ENCODE measurements around the gene SNTA1. TPM values are rescaled to one million over a fixed set of nuclear protein-coding genes. Genes with fewer than 3 reads are reported as not detected.
"Not testable (repeated sequence)": the region's sequence is repeated elsewhere in the genome, so short reads cannot be mapped to it uniquely, and the experiment has no call there.

The SNTA1 gene
- total RNA-seq, 1 experiment from 2014 or later: 7.6 TPM

GRCh38 chr20:33437141-33437911 is 6.2 kb downstream of the SNTA1 start:
- BruUV-seq (replicated peaks): no TSS peak
- Mint-ChIP-seq H3K4me1 (ENCODE audit: low read depth, unreplicated experiment) (no peaks in the 10 kb centered on the region), H3K27ac (ENCODE audit: unreplicated experiment) (no peak overlapping the region), H3K27me3 (ENCODE audit: unreplicated experiment) (no peaks in the 10 kb centered on the region), H3K9me3 (ENCODE audit: low read depth, unreplicated experiment) (no peaks in the 10 kb centered on the region), H3K4me3 (ENCODE audit: low read depth, unreplicated experiment) (no peak overlapping the region), H3K36me3 (ENCODE audit: insufficient read depth, unreplicated experiment) (no peaks in the 10 kb centered on the region)
- intact Hi-C loops (cut with micrococcal nuclease; ENCODE audit: unreplicated experiment): no loop called here
- no peak for DNase-seq
- no peak for TF ChIP-seq CTCF (IDR thresholded peaks at IDR 0.05; ENCODE audit: unreplicated experiment)
- CTCF ChIA-PET: interaction anchor here (0.6 kb wide), 1 partner anchor 9 kb away, joined by 3 read pairs; no protein-coding TSS in a partner anchor

- BruUV-seq (replicated peaks): no TSS peak
- intact Hi-C loops (cut with micrococcal nuclease; ENCODE audit: unreplicated experiment): no loop called here
- no peak overlapping the region for H3K4me3 Mint-ChIP-seq (ENCODE audit: low read depth, unreplicated experiment)
- no peaks in the 10 kb centered on the region for H3K4me1 Mint-ChIP-seq (ENCODE audit: low read depth, unreplicated experiment)
- H3K27me3 Mint-ChIP-seq (ENCODE audit: unreplicated experiment): no peaks in the 10 kb centered on the region
- no peaks in the 10 kb centered on the region for H3K36me3 Mint-ChIP-seq (ENCODE audit: insufficient read depth, unreplicated experiment)
- TF ChIP-seq CTCF (IDR thresholded peaks at IDR 0.05; ENCODE audit: unreplicated experiment): no peak
- no peaks in the 10 kb centered on the region for H3K9me3 Mint-ChIP-seq (ENCODE audit: low read depth, unreplicated experiment)
- no peak overlapping the region for H3K27ac Mint-ChIP-seq (ENCODE audit: unreplicated experiment)
- DNase-seq: no peak
- CTCF ChIA-PET: interaction anchor here (0.7 kb wide), 4 partner anchors 17 to 1198 kb away, joined by 3 to 6 read pairs (median 3); no protein-coding TSS in a partner anchor
Measured at GRCh38 chr20:33434434-33434833, 9.1 kb downstream of the SNTA1 start.

- Mint-ChIP-seq H3K9me3 (ENCODE audit: low read depth, unreplicated experiment) (no peaks in the 10 kb centered on the region), H3K36me3 (ENCODE audit: insufficient read depth, unreplicated experiment) (no peaks in the 10 kb centered on the region), H3K27ac (ENCODE audit: unreplicated experiment) (no peak overlapping the region), H3K27me3 (ENCODE audit: unreplicated experiment) (no peaks in the 10 kb centered on the region), H3K4me1 (ENCODE audit: low read depth, unreplicated experiment) (no peaks in the 10 kb centered on the region), H3K4me3 (ENCODE audit: low read depth, unreplicated experiment) (no peak overlapping the region)
- TF ChIP-seq CTCF (IDR thresholded peaks at IDR 0.05; ENCODE audit: unreplicated experiment): no peak
- no TSS peak for BruUV-seq (replicated peaks)
- CTCF ChIA-PET: interaction anchor here (0.7 kb wide), 2 partner anchors 374 to 691 kb away, joined by 3 to 6 read pairs; no protein-coding TSS in a partner anchor
- intact Hi-C loops (cut with micrococcal nuclease; ENCODE audit: unreplicated experiment): no loop called here
- DNase-seq: no peak
Measured at GRCh38 chr20:33433465-33434234, 9.9 kb downstream of the SNTA1 start.

- no TSS peak for BruUV-seq (replicated peaks)
- intact Hi-C loops (cut with micrococcal nuclease; ENCODE audit: unreplicated experiment): no loop called here
- no peak overlapping the region for H3K4me3 Mint-ChIP-seq (ENCODE audit: low read depth, unreplicated experiment)
- H3K36me3 Mint-ChIP-seq (ENCODE audit: insufficient read depth, unreplicated experiment): no peaks in the 10 kb centered on the region
- H3K27me3 Mint-ChIP-seq (ENCODE audit: unreplicated experiment): no peaks in the 10 kb centered on the region
- no peak for TF ChIP-seq CTCF (IDR thresholded peaks at IDR 0.05; ENCODE audit: unreplicated experiment)
- no peak for DNase-seq
- no peaks in the 10 kb centered on the region for H3K9me3 Mint-ChIP-seq (ENCODE audit: low read depth, unreplicated experiment)
- no peaks in the 10 kb centered on the region for H3K4me1 Mint-ChIP-seq (ENCODE audit: low read depth, unreplicated experiment)
- CTCF ChIA-PET: interaction anchor here (1.2 kb wide), 2 partner anchors 10 to 12 kb away, joined by 4 read pairs; no protein-coding TSS in a partner anchor
- H3K27ac Mint-ChIP-seq (ENCODE audit: unreplicated experiment): no peak overlapping the region
Measured at GRCh38 chr20:33431797-33432381, 11.7 kb downstream of the SNTA1 start.

- peaks cover 15% of the 10 kb centered on the region for H3K4me1 Mint-ChIP-seq (ENCODE audit: low read depth, unreplicated experiment)
Measured at GRCh38 chr20:33423875-33424274, 19.7 kb downstream of the SNTA1 start.

More at GRCh38 chr20:33423875-33424274, 19.7 kb downstream of the SNTA1 start:
- H3K27ac Mint-ChIP-seq (ENCODE audit: unreplicated experiment); intact Hi-C loops (cut with micrococcal nuclease; ENCODE audit: unreplicated experiment); H3K27me3 Mint-ChIP-seq (ENCODE audit: unreplicated experiment); DNase-seq; H3K4me3 Mint-ChIP-seq (ENCODE audit: low read depth, unreplicated experiment); H3K36me3 Mint-ChIP-seq (ENCODE audit: insufficient read depth, unreplicated experiment); H3K9me3 Mint-ChIP-seq (ENCODE audit: low read depth, unreplicated experiment); BruUV-seq (replicated peaks): not testable (repeated sequence)
- CTCF ChIA-PET: interaction anchor here (0.7 to 1.2 kb wide), 3 partner anchors 19 to 557 kb away, joined by 3 to 4 read pairs (median 4); partner anchors contain the start of gene SNTA1

Data from Calu3 (cell line).